ENCODE measurements around the gene C20orf144. TPM values are rescaled to one million over a fixed set of nuclear protein-coding genes. Genes with fewer than 3 reads are reported as not detected.

The C20orf144 gene
- total and polyA plus RNA-seq, 9 of the 15 experiments (the other 6 are each of a cell fraction or from before 2014, with no cell fraction given) = 0.04 to 0.23 (median 0.11) TPM; not detected in 2

DNA sequence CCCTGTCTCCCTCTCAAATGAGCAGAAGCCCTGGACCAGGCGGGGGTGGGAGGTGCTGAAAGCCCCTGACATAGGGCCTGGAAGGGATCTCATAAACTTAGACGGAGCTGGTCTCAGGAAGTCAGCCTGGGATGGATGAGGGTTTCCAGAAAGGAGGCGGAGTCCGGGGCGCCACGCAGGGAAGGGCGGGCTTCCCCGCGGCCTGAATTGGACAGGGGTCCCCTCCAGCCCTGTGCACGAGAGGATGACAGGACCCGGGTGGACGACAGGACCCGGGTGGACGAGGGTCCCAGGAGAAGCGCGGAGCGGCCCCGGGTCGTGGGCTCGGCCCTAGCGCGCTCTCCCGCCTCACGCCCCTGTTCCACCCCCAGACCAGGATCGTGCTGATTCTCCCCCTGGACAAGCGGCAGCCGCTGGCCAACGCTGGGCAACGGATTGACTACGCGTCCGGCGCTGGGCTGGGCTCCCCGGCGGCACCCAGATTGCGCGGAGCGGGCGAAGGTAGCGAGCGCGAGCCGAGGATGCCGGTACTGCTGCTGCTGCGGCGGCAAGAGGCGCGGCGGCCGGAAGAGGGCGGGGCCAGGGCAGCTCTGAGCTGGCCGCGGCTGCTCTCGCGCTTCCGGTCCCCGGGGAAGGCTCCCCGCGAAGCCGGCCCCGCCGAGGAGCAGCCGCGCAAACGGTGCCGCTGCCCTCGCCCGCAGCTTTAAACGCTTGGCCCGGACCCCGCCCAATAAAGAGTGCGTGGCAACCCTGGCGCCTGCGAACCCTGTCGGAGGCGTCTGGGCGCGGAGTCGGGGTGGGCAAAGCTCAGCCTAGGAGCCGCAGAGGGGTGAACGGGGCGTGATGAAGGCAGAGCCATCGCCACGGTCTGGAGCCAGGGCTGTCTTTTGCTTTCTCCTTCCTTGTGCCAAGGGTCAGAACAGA lies 1.3 kb downstream of the C20orf144 start (continued):
- TF ChIP-seq OTX1 (CRISPR knock-in tag; IDR thresholded peaks at IDR 0.05) (peak; percentile 52; the same call in 1 of the 2 replicates), ZNF644 (tag; IDR thresholded peaks at IDR 0.05; ENCODE audit: low read depth) (no peak), ARID3B (CRISPR knock-in tag; IDR thresholded peaks at IDR 0.05; ENCODE audit: borderline replicate concordance) (0 out of 2 replicates have a peak, but pooled peaks have one; percentile 47), ZC3H8 (IDR thresholded peaks at IDR 0.05) (no peak), BCOR (IDR thresholded peaks at IDR 0.05) (no peak), CHCHD3 (CRISPR knock-in tag; IDR thresholded peaks at IDR 0.05) (no peak), TAF15 (IDR thresholded peaks at IDR 0.05; ENCODE audit: low read depth, low read length) (no peak), ZFP30 (CRISPR knock-in tag; IDR thresholded peaks at IDR 0.05; ENCODE audit: borderline replicate concordance) (no peak), NCOR1 (IDR thresholded peaks at IDR 0.05) (no peak), PPARD (CRISPR knock-in tag; IDR thresholded peaks at IDR 0.05) (no peak), TEAD1 (CRISPR knock-in tag; IDR thresholded peaks at IDR 0.05) (no peak), ZNF655 (CRISPR knock-in tag; IDR thresholded peaks at IDR 0.05) (no peak)
- TF ChIP-seq, protein P1, sequence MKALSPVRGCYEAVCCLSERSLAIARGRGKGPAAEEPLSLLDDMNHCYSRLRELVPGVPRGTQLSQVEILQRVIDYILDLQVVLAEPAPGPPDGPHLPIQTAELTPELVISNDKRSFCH (CRISPR knock-in tag; IDR thresholded peaks at IDR 0.05) = no peak
- TF ChIP-seq, protein P1 (tag; IDR thresholded peaks at IDR 0.05) = no peak
- TF ChIP-seq, protein P2, sequence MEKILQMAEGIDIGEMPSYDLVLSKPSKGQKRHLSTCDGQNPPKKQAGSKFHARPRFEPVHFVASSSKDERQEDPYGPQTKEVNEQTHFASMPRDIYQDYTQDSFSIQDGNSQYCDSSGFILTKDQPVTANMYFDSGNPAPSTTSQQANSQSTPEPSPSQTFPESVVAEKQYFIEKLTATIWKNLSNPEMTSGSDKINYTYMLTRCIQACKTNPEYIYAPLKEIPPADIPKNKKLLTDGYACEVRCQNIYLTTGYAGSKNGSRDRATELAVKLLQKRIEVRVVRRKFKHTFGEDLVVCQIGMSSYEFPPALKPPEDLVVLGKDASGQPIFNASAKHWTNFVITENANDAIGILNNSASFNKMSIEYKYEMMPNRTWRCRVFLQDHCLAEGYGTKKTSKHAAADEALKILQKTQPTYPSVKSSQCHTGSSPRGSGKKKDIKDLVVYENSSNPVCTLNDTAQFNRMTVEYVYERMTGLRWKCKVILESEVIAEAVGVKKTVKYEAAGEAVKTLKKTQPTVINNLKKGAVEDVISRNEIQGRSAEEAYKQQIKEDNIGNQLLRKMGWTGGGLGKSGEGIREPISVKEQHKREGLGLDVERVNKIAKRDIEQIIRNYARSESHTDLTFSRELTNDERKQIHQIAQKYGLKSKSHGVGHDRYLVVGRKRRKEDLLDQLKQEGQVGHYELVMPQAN (IDR thresholded peaks at IDR 0.05; ENCODE audit: borderline replicate concordance) = peak; percentile 51; the same call in 1 of the 2 replicates
- TF ChIP-seq, protein P3, sequence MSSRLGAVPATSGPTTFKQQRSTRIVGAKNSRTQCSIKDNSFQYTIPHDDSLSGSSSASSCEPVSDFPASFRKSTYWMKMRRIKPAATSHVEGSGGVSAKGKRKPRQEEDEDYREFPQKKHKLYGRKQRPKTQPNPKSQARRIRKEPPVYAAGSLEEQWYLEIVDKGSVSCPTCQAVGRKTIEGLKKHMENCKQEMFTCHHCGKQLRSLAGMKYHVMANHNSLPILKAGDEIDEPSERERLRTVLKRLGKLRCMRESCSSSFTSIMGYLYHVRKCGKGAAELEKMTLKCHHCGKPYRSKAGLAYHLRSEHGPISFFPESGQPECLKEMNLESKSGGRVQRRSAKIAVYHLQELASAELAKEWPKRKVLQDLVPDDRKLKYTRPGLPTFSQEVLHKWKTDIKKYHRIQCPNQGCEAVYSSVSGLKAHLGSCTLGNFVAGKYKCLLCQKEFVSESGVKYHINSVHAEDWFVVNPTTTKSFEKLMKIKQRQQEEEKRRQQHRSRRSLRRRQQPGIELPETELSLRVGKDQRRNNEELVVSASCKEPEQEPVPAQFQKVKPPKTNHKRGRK (tag; IDR thresholded peaks at IDR 0.05) = no peak
- TF ChIP-seq, protein P4, sequence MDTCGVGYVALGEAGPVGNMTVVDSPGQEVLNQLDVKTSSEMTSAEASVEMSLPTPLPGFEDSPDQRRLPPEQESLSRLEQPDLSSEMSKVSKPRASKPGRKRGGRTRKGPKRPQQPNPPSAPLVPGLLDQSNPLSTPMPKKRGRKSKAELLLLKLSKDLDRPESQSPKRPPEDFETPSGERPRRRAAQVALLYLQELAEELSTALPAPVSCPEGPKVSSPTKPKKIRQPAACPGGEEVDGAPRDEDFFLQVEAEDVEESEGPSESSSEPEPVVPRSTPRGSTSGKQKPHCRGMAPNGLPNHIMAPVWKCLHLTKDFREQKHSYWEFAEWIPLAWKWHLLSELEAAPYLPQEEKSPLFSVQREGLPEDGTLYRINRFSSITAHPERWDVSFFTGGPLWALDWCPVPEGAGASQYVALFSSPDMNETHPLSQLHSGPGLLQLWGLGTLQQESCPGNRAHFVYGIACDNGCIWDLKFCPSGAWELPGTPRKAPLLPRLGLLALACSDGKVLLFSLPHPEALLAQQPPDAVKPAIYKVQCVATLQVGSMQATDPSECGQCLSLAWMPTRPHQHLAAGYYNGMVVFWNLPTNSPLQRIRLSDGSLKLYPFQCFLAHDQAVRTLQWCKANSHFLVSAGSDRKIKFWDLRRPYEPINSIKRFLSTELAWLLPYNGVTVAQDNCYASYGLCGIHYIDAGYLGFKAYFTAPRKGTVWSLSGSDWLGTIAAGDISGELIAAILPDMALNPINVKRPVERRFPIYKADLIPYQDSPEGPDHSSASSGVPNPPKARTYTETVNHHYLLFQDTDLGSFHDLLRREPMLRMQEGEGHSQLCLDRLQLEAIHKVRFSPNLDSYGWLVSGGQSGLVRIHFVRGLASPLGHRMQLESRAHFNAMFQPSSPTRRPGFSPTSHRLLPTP (IDR thresholded peaks at IDR 0.05; ENCODE audit: borderline replicate concordance, extremely low read depth, insufficient read length) = no peak

Data from K562 (cell line).